Hepatocyte (in vitro differentiated cells): ENCODE results near the gene UBQLN4.

ENCODE experiments used
- EZH2 ChIP-seq: fragments of 200-600 bp; sonication (generic); IDR thresholded peaks from 2 replicates; pipeline ENCODE4 v1.6.1; 2016; ENCODE audit warnings: antibody characterized with exemption, mild to moderate bottlenecking, borderline replicate concordance
- TF ChIP-seq, protein P1 (sequence below): fragments of 200-600 bp; sonication (generic); IDR thresholded peaks from 2 replicates; pipeline ENCODE4 v1.5.1; 2016; ENCODE audit warnings: antibody characterized with exemption, mild to moderate bottlenecking; ENCODE audit not compliant: poor library complexity

DNA sequence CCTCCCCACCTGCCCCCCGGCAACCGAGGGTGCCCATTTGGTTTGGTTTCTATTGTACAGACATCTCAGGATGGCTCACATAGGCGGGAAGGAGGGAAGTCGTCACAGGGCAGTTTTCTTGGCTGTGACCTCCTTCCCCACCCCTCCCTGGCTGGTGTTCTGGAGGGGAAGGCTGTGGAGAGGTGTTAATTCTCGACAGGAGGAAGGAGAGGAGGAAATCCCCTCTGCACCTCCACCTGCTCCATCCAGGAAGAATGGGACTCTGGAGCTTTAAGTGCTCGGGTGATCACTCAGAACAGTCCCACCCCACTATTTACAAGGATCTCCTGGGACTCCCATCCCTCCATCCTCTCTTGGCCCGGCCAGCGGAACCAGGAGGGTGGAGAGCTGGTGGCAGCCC is 21.1 kb upstream of the UBQLN4 start:
- TF ChIP-seq, protein P1, sequence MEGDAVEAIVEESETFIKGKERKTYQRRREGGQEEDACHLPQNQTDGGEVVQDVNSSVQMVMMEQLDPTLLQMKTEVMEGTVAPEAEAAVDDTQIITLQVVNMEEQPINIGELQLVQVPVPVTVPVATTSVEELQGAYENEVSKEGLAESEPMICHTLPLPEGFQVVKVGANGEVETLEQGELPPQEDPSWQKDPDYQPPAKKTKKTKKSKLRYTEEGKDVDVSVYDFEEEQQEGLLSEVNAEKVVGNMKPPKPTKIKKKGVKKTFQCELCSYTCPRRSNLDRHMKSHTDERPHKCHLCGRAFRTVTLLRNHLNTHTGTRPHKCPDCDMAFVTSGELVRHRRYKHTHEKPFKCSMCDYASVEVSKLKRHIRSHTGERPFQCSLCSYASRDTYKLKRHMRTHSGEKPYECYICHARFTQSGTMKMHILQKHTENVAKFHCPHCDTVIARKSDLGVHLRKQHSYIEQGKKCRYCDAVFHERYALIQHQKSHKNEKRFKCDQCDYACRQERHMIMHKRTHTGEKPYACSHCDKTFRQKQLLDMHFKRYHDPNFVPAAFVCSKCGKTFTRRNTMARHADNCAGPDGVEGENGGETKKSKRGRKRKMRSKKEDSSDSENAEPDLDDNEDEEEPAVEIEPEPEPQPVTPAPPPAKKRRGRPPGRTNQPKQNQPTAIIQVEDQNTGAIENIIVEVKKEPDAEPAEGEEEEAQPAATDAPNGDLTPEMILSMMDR, result no peak
- no peak for TF ChIP-seq EZH2
